ENCODE measurements around the gene SCTR. TPM values are rescaled to one million over a fixed set of nuclear protein-coding genes. Genes with fewer than 3 reads are reported as not detected.

Gene SCTR
- total and polyA plus RNA-seq, 2 donors (not counting 1 experiment from before 2014, with no cell fraction given): not detected

- Histone ChIP-seq H3K79me2 (ENCODE audit: control insufficient read depth, insufficient read depth, low read length) (no peaks in the 10 kb centered on the region), H3K27me3 (replicated peaks in 1 of 4; ENCODE audit: control extremely low read depth in 1 of 4, control insufficient read depth in 3 of 4, insufficient read depth in 4 of 4, low read length in 3 of 4) (peaks cover 0 to 18% (median 3%) of the 10 kb centered on the region in 4 experiments), H4K20me1 (ENCODE audit: control insufficient read depth, insufficient read depth, low read length, poor library complexity, severe bottlenecking) (no peaks in the 10 kb centered on the region), H3K9ac (ENCODE audit: low read length) (no peak overlapping the region), H2AFZ (ENCODE audit: insufficient read depth, low read depth, low read length, poor library complexity, severe bottlenecking) (no peak overlapping the region), H3K9me3 (ENCODE audit: control extremely low read depth in 1 of 3, control insufficient read depth in 2 of 3, insufficient read depth in 1 of 3, low read length in 2 of 3) (peaks cover 0 to under 1% (median 0%) of the 10 kb centered on the region in 3 donors), H3K4me1 (ENCODE audit: control insufficient read depth in 2 of 2, insufficient read depth in 2 of 2, low read length in 2 of 2) (no peaks in the 10 kb centered on the region), H3K27ac (ENCODE audit: low read length in 2 of 2) (no peak overlapping the region), H3K4me3 (ENCODE audit: control extremely low read depth in 1 of 5, extremely low read depth in 1 of 5, insufficient read depth in 1 of 5, low read depth in 2 of 5, low read length in 4 of 5) (no peak overlapping the region), H3K36me3 (replicated peaks in 1 of 2; ENCODE audit: control extremely low read depth in 1 of 2, control insufficient read depth in 1 of 2, extremely low read depth in 1 of 2, insufficient read depth in 2 of 2, low read length in 1 of 2) (no peaks in the 10 kb centered on the region), H3K4me2 (replicated peaks; ENCODE audit: low read depth, low read length, poor library complexity, severe bottlenecking) (no peak overlapping the region)
- POLR2A ChIA-PET: no interaction called here
- WGBS (ENCODE audit: insufficient coverage): 96% methylated on average over 4 of the region's 5 CpGs
- no peak for TF ChIP-seq EZH2 (IDR thresholded peaks at IDR 0.05; ENCODE audit: borderline replicate concordance, insufficient read depth, low read depth, low read length, poor library complexity, severe bottlenecking)
- TF ChIP-seq CTCF (IDR thresholded peaks at IDR 0.05): no peak
- intact Hi-C loops (cut with micrococcal nuclease): no loop called here
- H3K27me3 Mint-ChIP-seq: peaks cover 26% of the 10 kb centered on the region
- H3K9me3 Mint-ChIP-seq (ENCODE audit: insufficient read depth): no peaks in the 10 kb centered on the region
- CTCF ChIA-PET: no interaction called here
- H3K4me3 Mint-ChIP-seq: no peak overlapping the region
- no peak overlapping the region for H3K27ac Mint-ChIP-seq
- no peak for ATAC-seq (ENCODE audit: low read depth)
- no peaks in the 10 kb centered on the region for H3K4me1 Mint-ChIP-seq
- DNase-seq: no peak
Observed at GRCh38 chr2:119491776-119492525, 32.3 kb downstream of the SCTR start.

GRCh38 chr2:119490653-119491195, 33.6 kb downstream of the SCTR start:
- POLR2A ChIA-PET: no interaction called here
- H2AFZ ChIP-seq (ENCODE audit: insufficient read depth, low read depth, low read length, poor library complexity, severe bottlenecking): no peak overlapping the region
- H3K27me3 ChIP-seq (replicated peaks in 1 of 4; ENCODE audit: control extremely low read depth in 1 of 4, control insufficient read depth in 3 of 4, insufficient read depth in 4 of 4, low read length in 3 of 4): peaks cover 0 to 11% (median 1%) of the 10 kb centered on the region in 4 experiments
- TF ChIP-seq CTCF (IDR thresholded peaks at IDR 0.05) (no peak), EZH2 (IDR thresholded peaks at IDR 0.05; ENCODE audit: borderline replicate concordance, insufficient read depth, low read depth, low read length, poor library complexity, severe bottlenecking) (no peak)
- H3K27ac Mint-ChIP-seq: no peak overlapping the region
- ATAC-seq (ENCODE audit: low read depth) (no peak), DNase-seq (no peak)
- H3K27me3 Mint-ChIP-seq: peaks cover 26% of the 10 kb centered on the region
- no peak overlapping the region for H3K4me3 Mint-ChIP-seq
- intact Hi-C loops (cut with micrococcal nuclease): no loop called here
- 88% methylated on average over 7 of the region's 7 CpGs for WGBS (ENCODE audit: insufficient coverage)
- no peak overlapping the region for H3K27ac ChIP-seq (ENCODE audit: low read length in 2 of 2)
- H3K79me2 ChIP-seq (ENCODE audit: control insufficient read depth, insufficient read depth, low read length): no peaks in the 10 kb centered on the region
- no peak overlapping the region for H3K9ac ChIP-seq (ENCODE audit: low read length)
- H3K4me1 Mint-ChIP-seq: no peaks in the 10 kb centered on the region
- no peak overlapping the region for H3K4me3 ChIP-seq (ENCODE audit: control extremely low read depth in 1 of 5, extremely low read depth in 1 of 5, insufficient read depth in 1 of 5, low read depth in 2 of 5, low read length in 4 of 5)
- CTCF ChIA-PET: no interaction called here
- no peak overlapping the region for H3K4me2 ChIP-seq (replicated peaks; ENCODE audit: low read depth, low read length, poor library complexity, severe bottlenecking)
- H3K36me3 ChIP-seq (replicated peaks in 1 of 2; ENCODE audit: control extremely low read depth in 1 of 2, control insufficient read depth in 1 of 2, extremely low read depth in 1 of 2, insufficient read depth in 2 of 2, low read length in 1 of 2): no peaks in the 10 kb centered on the region
- H4K20me1 ChIP-seq (ENCODE audit: control insufficient read depth, insufficient read depth, low read length, poor library complexity, severe bottlenecking): no peaks in the 10 kb centered on the region
- H3K9me3 Mint-ChIP-seq (ENCODE audit: insufficient read depth): no peaks in the 10 kb centered on the region
- no peaks in the 10 kb centered on the region for H3K4me1 ChIP-seq (ENCODE audit: control insufficient read depth in 2 of 2, insufficient read depth in 2 of 2, low read length in 2 of 2)
- no peaks in the 10 kb centered on the region for H3K9me3 ChIP-seq (ENCODE audit: control extremely low read depth in 1 of 3, control insufficient read depth in 2 of 3, insufficient read depth in 1 of 3, low read length in 2 of 3)
